Measurements from ENCODE around the gene ERBIN. TPM values are rescaled to one million over a fixed set of nuclear protein-coding genes. Genes with fewer than 3 reads are reported as not detected.

Gene ERBIN
- total and polyA plus RNA-seq, 2 donors (not counting 1 experiment from before 2014, with no cell fraction given) = 69.1 to 127 TPM

- Histone ChIP-seq H3K4me3 (replicated peaks in 1 of 4; ENCODE audit: control extremely low read depth in 1 of 4, insufficient read depth in 1 of 4, low read depth in 3 of 4, low read length in 4 of 4) (no peak overlapping the region), H4K20me1 (ENCODE audit: control insufficient read depth, extremely low read depth, insufficient read depth, low read length) (no peaks in the 10 kb centered on the region), H3K9me3 (ENCODE audit: control insufficient read depth, insufficient read depth, low read depth, low read length) (no peaks in the 10 kb centered on the region), H3K9ac (ENCODE audit: insufficient read depth, low read length) (no peak overlapping the region), H3K27me3 (ENCODE audit: control insufficient read depth, insufficient read depth, low read length) (no peaks in the 10 kb centered on the region), H3K36me3 (ENCODE audit: control insufficient read depth, insufficient read depth, low read length) (peaks cover 3% of the 10 kb centered on the region), H3K27ac (ENCODE audit: insufficient read depth, low read length) (no peak overlapping the region), H3K4me2 (ENCODE audit: extremely low read depth, insufficient read depth, low read length) (no peak overlapping the region), H3K4me1 (ENCODE audit: control insufficient read depth, extremely low read depth, insufficient read depth, low read length) (peaks cover 5% of the 10 kb centered on the region), H3K79me2 (ENCODE audit: control insufficient read depth, insufficient read depth, low read length) (peaks cover 82% of the 10 kb centered on the region), H2AFZ (ENCODE audit: low read length) (no peak overlapping the region)
- DNase-seq (ENCODE audit: low read depth in 2 of 2) = no peak
- TF ChIP-seq CTCF (conservative IDR thresholded peaks at IDR 0.05 in 1 of 2, IDR thresholded peaks at IDR 0.05 in 1 of 2; ENCODE audit: low read depth in 1 of 2, low read length in 2 of 2) (no peak), EZH2 (IDR thresholded peaks at IDR 0.05; ENCODE audit: low read length, missing control alignments) (no peak)
Observed at GRCh38 chr5:65982635-65983034, 56.3 kb downstream of the ERBIN start.

DNA sequence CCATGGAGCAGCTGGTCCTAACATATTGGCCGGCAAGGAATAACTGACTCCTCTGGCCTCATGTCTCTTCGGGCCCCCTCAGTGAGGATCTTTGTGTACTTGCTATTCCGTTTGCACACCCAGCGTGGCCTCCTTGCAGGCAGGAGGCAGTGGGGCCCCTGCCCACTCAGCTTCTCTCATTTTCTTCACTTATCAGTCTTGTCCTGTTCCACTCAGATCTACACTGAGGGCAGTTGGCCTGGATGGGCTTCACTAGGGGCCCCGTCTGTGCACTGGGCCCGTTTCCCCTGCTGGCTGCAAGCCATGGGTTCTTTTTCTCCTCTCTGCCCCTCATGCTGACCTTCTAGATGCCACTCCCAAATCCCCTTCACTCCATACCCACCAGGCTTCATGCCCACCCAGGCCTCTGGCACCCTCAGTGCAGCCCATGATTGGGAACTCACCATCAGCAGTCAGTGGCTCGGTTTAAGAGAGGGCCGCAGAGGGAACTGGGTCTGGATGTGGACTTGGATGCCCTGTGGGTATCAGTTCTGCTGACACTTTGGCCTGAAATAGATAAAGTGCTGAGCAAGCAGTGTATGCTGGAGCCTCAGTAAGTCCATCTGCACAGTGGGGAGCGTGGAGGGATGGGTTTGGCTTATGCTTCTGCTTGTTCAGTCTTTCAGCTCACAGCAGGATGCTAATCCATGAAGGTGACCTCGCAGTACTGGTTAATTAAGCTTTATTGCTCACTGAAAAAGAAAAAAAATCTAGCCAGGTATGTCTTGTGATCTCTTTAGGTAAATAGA, 57.9 kb downstream of the ERBIN start:
- H3K4me1 ChIP-seq (ENCODE audit: control insufficient read depth, extremely low read depth, insufficient read depth, low read length) = peaks cover 5% of the 10 kb centered on the region
- TF ChIP-seq CTCF (conservative IDR thresholded peaks at IDR 0.05 in 1 of 2, IDR thresholded peaks at IDR 0.05 in 1 of 2; ENCODE audit: low read depth in 1 of 2, low read length in 2 of 2) = no peak
- TF ChIP-seq EZH2 (IDR thresholded peaks at IDR 0.05; ENCODE audit: low read length, missing control alignments) = no peak
- H3K27ac ChIP-seq (ENCODE audit: insufficient read depth, low read length) = no peak overlapping the region
- H3K36me3 ChIP-seq (ENCODE audit: control insufficient read depth, insufficient read depth, low read length) = peaks cover 3% of the 10 kb centered on the region
- H3K9me3 ChIP-seq (ENCODE audit: control insufficient read depth, insufficient read depth, low read depth, low read length) = no peaks in the 10 kb centered on the region
- no peak overlapping the region for H3K4me2 ChIP-seq (ENCODE audit: extremely low read depth, insufficient read depth, low read length)
- no peak overlapping the region for H2AFZ ChIP-seq (ENCODE audit: low read length)
- no peak for DNase-seq (ENCODE audit: low read depth in 2 of 2)
- H3K79me2 ChIP-seq (ENCODE audit: control insufficient read depth, insufficient read depth, low read length) = peaks cover 82% of the 10 kb centered on the region
- H3K4me3 ChIP-seq (replicated peaks in 1 of 4; ENCODE audit: control extremely low read depth in 1 of 4, insufficient read depth in 1 of 4, low read depth in 3 of 4, low read length in 4 of 4) = no peak overlapping the region
- H3K27me3 ChIP-seq (ENCODE audit: control insufficient read depth, insufficient read depth, low read length) = no peaks in the 10 kb centered on the region
- no peaks in the 10 kb centered on the region for H4K20me1 ChIP-seq (ENCODE audit: control insufficient read depth, extremely low read depth, insufficient read depth, low read length)
- no peak overlapping the region for H3K9ac ChIP-seq (ENCODE audit: insufficient read depth, low read length)

- Histone ChIP-seq H3K36me3 (ENCODE audit: control insufficient read depth, insufficient read depth, low read length) (peaks cover 3% of the 10 kb centered on the region), H3K79me2 (ENCODE audit: control insufficient read depth, insufficient read depth, low read length) (peaks cover 79% of the 10 kb centered on the region), H3K4me2 (ENCODE audit: extremely low read depth, insufficient read depth, low read length) (peak overlapping the region; percentile 26), H4K20me1 (ENCODE audit: control insufficient read depth, extremely low read depth, insufficient read depth, low read length) (no peaks in the 10 kb centered on the region), H3K27me3 (ENCODE audit: control insufficient read depth, insufficient read depth, low read length) (no peaks in the 10 kb centered on the region), H3K4me1 (ENCODE audit: control insufficient read depth, extremely low read depth, insufficient read depth, low read length) (peaks cover 5% of the 10 kb centered on the region), H3K4me3 (replicated peaks in 1 of 4; ENCODE audit: control extremely low read depth in 1 of 4, insufficient read depth in 1 of 4, low read depth in 3 of 4, low read length in 4 of 4) (no peak overlapping the region), H2AFZ (ENCODE audit: low read length) (no peak overlapping the region), H3K9ac (ENCODE audit: insufficient read depth, low read length) (no peak overlapping the region), H3K9me3 (ENCODE audit: control insufficient read depth, insufficient read depth, low read depth, low read length) (no peaks in the 10 kb centered on the region), H3K27ac (ENCODE audit: insufficient read depth, low read length) (peak overlapping the region; percentile 1)
- DNase-seq (ENCODE audit: low read depth in 2 of 2) = peak; percentile 60 to 86
- no peak for TF ChIP-seq EZH2 (IDR thresholded peaks at IDR 0.05; ENCODE audit: low read length, missing control alignments)
Observed at GRCh38 chr5:65986050-65986451, 59.7 kb downstream of the ERBIN start.

All from fibroblast of lung (primary cell).